ENCODE results near the gene IGF1R.

IGF1R gene

GRCh38 chr15:98796685-98797357, 148.5 kb downstream of the IGF1R start:
- DNase-seq (ENCODE audit: low spot score) = no peak

- no peak for DNase-seq (ENCODE audit: low spot score)
Observed at GRCh38 chr15:98798375-98798893, 150.1 kb downstream of the IGF1R start.

DNA sequence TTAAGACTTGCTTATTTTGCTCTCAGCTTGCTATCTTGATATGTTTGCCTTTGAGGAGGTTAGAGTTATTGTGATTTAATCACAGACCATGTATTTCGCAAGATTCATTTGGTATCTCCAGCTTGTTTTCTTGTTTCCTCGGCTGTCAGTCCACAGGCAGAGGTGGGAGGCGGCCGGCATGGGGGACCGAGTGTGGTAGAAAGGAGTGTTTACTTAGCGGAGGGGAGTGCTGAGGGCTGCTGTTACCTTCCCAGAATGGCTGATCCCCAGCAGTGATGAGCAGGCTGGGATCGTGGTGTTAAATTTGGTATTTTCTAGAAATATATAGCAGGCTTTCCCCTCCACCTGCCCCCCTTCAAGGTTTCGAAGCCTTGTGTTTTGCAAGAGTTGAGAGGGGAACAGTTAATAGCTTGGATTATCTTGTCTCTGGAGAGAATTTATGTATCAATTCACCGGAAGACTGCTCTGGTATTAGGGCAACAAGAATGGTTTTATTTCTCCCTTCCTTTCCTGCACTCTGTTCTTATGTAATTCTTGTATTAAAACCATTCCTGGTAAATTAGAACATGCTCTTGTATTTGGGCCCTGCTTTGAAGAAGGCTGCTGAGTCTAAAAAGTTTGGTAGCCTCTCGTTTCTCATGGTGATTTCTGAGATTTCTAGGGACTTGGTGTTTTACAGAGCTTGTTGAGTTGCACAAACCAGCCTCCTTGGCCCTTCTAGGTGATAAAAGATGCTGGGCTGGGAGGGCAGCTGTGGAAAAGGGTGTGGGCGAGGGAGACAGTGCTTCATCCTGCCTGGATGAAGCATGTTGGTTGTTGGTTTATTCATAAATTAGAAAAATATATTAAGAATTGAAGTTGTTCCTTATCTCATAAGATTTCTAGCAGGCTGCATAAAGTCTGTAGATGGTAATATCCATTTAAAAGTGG, 151.4 kb downstream of the IGF1R start:
- no peak for DNase-seq (ENCODE audit: low spot score)

DNA sequence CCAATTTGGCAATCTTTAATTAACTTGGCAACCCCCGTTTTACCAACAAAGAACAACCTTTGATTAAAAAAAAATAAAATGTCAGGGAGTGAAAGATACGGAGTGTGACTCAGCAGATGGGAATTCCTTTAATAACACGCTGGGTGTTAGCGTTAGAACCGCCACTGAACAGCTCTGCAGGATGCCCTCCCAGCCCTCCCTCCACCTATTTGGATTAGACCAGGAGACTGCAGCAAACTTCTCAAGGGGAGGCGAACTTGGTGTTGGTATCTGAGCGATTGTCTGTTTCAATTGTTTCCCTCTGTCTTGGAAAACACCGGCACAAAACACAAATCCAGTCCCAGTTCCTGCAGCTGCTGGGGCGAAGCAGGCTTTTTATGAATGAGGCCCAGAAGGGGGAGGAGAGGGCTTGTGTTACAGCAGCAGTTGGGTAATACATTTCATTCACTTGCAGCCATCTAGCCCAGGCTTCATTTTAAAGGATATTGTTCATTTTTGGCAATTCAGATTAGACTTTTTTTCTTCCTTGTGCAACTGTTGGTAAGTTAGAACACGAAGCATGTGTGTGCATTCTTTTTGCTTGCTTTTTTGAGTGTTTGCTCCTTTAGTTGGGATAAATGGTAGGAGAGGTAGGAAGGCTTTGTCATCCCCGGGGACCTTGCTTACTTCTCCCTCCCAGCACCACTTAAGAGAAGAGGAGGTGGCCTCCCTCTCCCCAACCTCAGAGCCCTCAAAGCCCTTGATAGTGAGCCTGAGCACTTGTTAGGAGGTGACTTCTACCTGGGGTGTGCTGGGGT, 152.3 kb downstream of the IGF1R start:
- DNase-seq (ENCODE audit: low spot score) = no peak

- DNase-seq (ENCODE audit: low spot score) = no peak
Observed at GRCh38 chr15:98801234-98801561, 152.9 kb downstream of the IGF1R start.

- no peak for DNase-seq (ENCODE audit: low spot score)
Observed at GRCh38 chr15:98802187-98802586, 153.8 kb downstream of the IGF1R start.

DNA sequence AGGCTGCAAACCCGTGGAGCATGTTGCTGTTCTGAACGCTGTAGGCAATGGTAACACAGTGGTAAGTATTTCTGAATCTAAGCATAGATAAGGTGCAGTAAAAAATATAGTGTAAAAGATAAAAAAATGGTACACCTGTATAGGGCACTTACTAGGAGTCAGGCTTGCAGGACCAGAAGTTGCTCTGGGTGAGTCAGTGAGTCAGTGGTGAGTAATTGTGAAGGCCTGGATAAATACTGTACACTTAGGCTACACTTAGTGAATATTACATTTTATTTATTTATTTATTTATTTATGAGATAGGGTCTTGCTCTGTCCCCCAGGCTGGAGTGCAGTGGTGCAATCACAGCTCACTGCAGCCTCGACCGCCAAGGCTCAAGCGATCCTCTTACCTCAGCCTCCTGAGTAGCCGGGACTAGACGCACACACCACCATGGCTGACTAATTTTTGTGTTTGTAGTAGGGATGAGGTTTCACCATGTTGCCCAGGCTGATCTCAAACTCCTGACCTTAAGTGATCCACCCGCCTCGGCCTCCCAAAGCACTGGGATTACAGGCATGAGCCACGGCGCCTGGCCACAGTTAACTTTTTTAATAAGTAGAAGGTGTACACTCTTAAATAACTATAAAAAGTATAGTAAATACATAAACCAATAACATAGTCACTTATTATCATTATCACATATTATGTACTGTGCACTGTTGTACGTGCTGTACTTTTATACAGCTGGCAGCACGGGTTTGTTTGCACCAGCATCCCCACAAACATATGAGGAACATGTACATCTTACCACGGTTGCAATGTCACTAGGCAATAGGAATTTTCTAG, 155.1 kb downstream of the IGF1R start:
- DNase-seq (ENCODE audit: low spot score) = no peak

GRCh38 chr15:98804057-98804380, 155.7 kb downstream of the IGF1R start:
- no peak for DNase-seq (ENCODE audit: low spot score)

- DNase-seq (ENCODE audit: low spot score) = no peak
Observed at GRCh38 chr15:98805434-98806274, 157.3 kb downstream of the IGF1R start.

DNA sequence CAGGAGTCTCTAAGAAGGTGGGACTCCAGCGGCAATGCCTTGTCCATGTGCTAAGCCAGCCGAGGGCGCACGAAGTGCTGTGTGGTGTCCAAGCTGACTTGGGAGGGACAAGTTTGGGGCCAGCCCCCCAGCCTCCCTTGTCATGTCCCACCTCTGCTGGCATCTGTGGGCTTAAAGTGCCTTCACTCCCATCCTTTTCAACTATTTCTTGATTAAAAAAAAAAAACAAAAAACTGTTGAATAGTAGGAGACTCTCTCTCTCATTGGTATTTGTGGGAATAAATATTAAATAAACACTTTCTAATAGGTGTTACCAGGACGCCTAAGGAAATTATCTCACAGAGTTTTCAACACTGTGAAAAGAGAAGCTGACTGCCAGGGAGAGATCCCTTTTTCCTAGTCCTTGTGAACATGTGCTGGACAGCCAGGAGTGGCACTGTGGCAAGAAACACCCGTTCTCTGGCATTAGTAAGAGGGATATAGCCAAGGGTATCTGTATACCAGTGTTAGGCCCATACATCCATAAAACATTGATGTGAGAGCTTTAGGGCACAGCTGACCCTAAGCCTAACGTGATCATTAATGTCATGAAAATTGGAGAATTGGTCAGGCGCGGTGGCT, 158.0 kb downstream of the IGF1R start:
- no peak for DNase-seq (ENCODE audit: low spot score)

DNA sequence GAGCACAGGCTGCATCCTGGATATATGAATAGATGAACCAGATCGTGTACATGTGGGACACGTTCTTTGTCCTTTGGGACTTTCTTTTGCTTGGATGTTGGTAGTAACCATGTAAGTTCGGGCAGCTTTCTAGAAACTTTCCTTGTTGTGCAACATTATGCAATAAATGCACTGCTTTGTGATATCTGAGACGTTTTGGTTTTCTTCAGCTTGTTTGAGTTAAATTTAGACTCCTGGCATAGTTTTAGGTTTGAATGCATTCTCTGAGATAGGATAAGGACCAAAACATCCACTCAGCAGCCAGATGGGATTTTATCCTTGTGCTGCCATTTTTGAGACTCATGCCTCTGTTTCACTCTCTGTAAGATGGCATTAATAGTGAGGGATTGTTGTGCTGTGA, 158.9 kb downstream of the IGF1R start:
- DNase-seq (ENCODE audit: low spot score) = no peak

- no peak for DNase-seq (ENCODE audit: low spot score)
Observed at GRCh38 chr15:98809273-98809672, 160.9 kb downstream of the IGF1R start.

DNA sequence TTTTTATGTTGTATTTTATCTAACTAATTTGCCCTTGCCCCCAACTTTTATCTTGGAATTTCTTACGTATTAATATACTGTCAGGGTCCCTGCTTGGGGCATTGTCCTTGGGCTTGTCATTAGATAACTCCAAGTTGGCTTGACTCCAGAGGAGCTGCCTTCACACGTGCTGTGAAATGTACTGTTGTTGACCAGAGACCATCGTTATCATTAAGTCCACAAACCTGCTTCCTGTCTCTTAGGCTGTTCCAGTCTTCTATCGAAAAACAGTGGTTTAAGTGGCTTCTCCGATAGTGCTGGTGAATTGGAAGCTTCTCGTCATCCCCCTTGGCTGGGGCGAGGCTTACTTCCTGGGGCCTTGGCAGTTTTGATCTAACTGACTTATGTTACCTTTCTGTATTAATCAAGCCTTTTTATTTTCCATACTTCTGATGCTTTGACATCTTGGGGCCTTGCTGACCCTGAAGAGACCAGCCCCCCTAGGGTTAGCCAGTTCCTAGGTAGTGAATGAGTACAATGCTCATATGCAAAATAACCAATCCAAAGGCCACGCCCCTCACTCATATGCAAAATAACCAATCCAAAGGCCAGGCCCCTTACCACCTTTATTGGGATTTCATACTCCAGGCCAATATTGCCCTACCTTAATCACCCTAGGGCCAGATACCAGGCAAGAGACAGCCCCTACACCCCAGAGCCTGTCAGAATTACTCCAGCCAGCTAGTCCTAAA, 164.5 kb downstream of the IGF1R start:
- DNase-seq (ENCODE audit: low spot score) = no peak

DNA sequence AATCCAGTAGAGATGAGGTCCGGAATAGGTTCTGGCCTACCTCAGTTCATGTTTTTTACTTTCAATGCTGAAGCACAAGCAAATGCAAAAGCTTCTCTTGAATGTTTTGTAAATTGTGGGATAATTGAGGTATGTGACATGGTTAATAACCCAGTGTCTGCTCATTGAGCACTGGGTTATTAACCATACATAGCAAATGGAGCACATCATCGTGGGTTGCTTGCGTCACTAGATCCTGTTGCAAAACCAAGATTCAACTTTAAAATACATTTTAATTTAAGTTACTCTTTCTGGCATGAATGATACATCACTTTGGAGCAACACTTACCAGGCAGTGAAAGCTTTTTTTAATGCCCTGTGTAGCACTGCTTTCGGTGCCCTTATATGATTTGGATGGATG, 165.6 kb downstream of the IGF1R start:
- no peak for DNase-seq (ENCODE audit: low spot score)

DNA sequence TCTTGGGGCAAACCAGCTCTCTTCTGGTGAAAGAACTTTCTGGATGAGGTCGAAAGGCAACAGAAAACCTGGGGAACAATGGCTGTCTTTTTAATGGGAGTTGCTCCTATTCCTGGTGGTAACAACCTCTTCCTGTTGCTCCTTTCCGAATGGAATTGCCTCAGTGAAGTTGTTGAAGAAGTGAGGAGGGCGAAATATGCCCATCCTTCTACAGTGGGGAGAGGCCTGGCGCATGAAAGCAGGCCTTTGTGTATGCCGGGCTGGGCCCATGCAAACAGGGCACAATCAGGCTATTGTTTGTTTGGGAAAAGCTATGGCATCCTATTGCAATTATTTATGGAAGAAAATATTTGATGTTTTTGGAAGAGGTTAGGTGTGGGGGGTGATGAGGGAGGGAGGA, 166.9 kb downstream of the IGF1R start:
- DNase-seq (ENCODE audit: low spot score) = no peak

- DNase-seq (ENCODE audit: low spot score) = no peak
Observed at GRCh38 chr15:98817745-98818144, 169.4 kb downstream of the IGF1R start.

DNA sequence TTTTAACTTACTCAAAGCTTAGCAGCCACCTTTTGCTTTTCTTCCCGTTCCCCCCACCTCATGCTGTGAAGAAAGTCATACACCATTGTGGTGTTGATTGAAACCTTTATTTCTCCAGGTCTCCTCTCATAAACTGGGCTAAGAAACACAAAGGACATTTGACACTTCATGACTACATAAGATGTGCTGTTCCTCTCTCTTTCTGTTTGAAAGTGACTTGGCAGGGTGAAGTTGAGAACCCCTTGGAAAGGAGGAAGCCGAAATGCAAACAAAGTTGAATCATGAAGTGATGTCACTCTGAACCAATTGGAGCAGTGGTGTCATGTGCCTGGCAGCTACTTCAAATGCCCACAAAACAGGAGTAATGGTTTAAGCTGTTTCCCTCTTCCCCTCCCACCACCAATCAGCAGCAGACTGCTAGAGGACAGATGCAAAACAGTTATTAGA, 174.7 kb downstream of the IGF1R start:
- DNase-seq (ENCODE audit: low spot score) = no peak

- DNase-seq (ENCODE audit: low spot score) = no peak
Observed at GRCh38 chr15:98823616-98824015, 175.3 kb downstream of the IGF1R start.

DNA sequence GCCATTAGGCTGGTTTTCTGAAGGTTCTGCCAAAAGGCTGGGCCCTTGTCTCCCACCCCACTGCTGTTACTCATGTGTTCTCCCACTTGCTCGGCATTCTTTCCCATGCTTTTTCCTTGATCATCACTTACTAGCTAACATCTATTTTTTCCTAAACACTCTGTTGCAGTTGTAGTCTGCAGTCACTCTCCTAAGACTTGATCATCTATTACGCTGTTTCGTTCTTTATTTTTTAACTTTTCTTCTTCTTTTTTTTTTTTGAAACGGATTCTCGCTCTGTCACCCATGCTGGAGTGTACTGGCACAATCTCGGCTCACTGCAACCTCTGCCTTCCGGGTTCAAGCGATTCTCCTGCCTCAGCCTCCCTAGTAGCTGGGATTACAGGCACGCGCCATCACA, 176.3 kb downstream of the IGF1R start:
- DNase-seq (ENCODE audit: low spot score) = no peak

DNA sequence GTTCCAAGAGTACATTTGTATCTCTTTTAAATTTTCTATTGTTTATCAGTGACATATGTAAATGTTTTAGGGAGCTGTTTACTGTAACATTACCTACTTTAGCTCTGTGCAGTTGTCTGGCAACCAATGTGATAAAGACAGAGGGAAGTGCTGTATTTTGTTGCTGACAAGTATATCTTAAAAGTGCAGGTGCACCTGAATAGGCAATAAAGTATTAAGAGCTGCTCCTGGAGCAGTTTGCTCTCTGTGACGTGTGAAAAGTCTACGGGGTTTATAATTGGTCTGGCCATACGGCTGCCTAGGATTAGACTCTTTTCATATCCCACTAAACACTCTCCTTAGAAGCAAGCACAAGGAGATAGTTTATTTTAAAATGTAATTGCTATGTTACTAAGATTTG, 178.3 kb downstream of the IGF1R start:
- no peak for DNase-seq (ENCODE audit: low spot score)
